ENCODE measurements around the gene CACNA1S. TPM values are rescaled to one million over a fixed set of nuclear protein-coding genes. Genes with fewer than 3 reads are reported as not detected.

CACNA1S gene
- total RNA-seq, 1 donor from 2014 or later = not detected

DNA sequence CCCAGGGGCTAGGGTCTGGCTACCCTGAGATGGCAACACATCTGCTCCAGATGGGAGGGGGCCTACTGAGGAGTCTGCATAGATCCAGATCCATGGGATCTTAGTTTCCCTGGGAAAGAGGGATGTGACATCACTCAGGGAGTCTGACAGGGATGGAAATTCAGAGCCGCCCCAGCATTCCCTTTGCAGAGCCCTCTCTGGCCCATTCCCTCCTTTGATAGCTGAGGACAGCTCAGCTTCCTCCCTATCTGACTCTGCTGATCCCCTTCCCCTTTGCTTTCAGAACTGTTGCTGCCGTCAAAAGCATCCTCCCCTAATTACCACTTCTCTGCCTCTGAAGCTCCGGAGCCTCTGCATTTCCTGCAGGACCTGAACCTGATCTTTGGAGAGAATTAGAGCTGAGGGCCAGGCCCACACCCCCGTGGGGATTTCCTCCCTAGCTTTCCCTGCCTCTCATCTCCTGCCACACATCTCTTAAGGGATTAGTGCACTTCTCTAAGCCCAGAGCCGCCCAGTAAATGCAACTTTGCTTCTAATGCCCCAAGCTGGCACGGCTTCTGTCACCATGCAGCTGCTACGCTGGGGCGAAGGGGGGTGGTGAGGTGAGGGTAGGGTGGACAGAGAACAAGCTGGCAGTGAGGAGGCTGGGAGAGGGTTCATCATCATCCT is 24.3 kb upstream of the CACNA1S start:
- no peak overlapping the region for H3K4me3 ChIP-seq
- DNase-seq = no peak
- H3K9me3 ChIP-seq (replicated peaks) = no peaks in the 10 kb centered on the region
- TF ChIP-seq, protein P1, sequence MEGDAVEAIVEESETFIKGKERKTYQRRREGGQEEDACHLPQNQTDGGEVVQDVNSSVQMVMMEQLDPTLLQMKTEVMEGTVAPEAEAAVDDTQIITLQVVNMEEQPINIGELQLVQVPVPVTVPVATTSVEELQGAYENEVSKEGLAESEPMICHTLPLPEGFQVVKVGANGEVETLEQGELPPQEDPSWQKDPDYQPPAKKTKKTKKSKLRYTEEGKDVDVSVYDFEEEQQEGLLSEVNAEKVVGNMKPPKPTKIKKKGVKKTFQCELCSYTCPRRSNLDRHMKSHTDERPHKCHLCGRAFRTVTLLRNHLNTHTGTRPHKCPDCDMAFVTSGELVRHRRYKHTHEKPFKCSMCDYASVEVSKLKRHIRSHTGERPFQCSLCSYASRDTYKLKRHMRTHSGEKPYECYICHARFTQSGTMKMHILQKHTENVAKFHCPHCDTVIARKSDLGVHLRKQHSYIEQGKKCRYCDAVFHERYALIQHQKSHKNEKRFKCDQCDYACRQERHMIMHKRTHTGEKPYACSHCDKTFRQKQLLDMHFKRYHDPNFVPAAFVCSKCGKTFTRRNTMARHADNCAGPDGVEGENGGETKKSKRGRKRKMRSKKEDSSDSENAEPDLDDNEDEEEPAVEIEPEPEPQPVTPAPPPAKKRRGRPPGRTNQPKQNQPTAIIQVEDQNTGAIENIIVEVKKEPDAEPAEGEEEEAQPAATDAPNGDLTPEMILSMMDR (IDR thresholded peaks at IDR 0.05; ENCODE audit: borderline replicate concordance) = no peak
- H3K4me1 ChIP-seq = peaks cover 14% of the 10 kb centered on the region
- H3K36me3 ChIP-seq = peaks cover 47% of the 10 kb centered on the region
- intact Hi-C loops (cut with micrococcal nuclease) = no loop called here
- H3K27me3 ChIP-seq (ENCODE audit: low read depth) = no peaks in the 10 kb centered on the region
- H3K27ac ChIP-seq (replicated peaks) = no peak overlapping the region

DNA sequence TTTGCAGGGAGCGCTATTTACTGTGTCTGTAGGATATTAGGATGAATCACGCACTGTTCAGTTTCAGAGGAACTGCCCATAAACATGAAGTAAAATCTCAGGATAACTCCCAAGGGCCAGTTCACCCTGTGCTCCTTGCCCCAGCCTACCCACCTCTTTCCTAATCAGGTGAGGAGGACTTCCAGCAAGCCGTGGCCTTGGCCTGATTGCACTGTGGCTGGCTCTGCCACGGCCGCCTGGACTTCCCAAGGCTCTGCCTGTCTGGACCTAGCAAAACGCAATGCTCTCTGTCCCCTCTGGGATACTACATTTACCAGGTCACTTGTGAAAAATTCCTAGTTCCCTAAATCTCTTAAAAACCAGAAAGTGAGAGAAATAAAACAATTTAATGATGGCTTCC is 22.2 kb upstream of the CACNA1S start:
- H3K9me3 ChIP-seq (replicated peaks) = no peaks in the 10 kb centered on the region
- H3K36me3 ChIP-seq = peaks cover 27% of the 10 kb centered on the region
- TF ChIP-seq, protein P1 (IDR thresholded peaks at IDR 0.05; ENCODE audit: borderline replicate concordance) = no peak
- intact Hi-C loops (cut with micrococcal nuclease) = no loop called here
- no peak overlapping the region for H3K27ac ChIP-seq (replicated peaks)
- no peak for DNase-seq
- peaks cover 14% of the 10 kb centered on the region for H3K4me1 ChIP-seq
- no peaks in the 10 kb centered on the region for H3K27me3 ChIP-seq (ENCODE audit: low read depth)
- H3K4me3 ChIP-seq = no peak overlapping the region

DNA sequence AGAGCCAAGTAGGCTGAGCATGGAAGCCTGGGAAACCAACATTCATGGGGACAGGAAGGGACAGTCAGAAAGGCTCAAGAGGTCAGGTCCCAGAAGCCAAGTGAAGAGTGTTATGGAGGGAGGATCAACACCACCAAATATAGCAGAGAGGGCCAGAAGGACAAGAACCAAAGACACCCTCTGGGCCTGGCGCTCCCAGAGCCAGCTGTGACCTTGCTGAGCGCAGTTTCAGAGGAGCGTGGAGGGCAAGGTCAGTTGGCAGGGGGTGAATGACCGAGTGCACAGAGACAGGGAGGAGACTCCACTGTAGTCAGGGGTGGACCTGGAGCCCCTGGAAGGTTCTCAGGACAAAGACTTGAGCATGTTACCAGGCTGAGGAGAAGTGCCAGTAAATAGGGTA is 19.2 kb upstream of the CACNA1S start:
- peaks cover 13% of the 10 kb centered on the region for H3K27me3 ChIP-seq (ENCODE audit: low read depth)
- no peaks in the 10 kb centered on the region for H3K9me3 ChIP-seq (replicated peaks)
- H3K27ac ChIP-seq (replicated peaks) = no peak overlapping the region
- H3K4me1 ChIP-seq = no peaks in the 10 kb centered on the region
- peaks cover 23% of the 10 kb centered on the region for H3K36me3 ChIP-seq
- intact Hi-C loops (cut with micrococcal nuclease) = no loop called here
- no peak overlapping the region for H3K4me3 ChIP-seq
- TF ChIP-seq, protein P1 (IDR thresholded peaks at IDR 0.05; ENCODE audit: borderline replicate concordance) = no peak
- no peak for DNase-seq

DNA sequence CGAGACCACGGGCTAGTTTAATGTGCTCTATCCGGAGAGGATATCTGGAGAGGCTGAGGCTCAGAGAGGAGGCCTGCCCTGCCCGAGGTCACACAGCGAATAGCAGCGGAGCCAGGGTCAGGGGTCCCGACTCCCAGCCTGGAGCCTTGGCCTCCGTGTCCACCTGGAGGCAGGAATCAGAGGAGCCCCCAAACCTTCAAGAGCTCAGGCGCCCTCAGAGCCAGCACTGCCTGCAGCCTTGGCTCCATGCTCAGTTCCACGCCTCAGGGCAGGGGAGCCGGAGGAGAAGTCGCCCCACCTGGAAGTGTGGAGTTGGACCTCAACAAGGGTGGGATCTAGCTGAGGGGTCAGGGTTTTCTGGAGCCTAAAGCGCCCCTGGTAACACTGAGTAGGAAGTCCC is 16.7 kb upstream of the CACNA1S start:
- intact Hi-C loops (cut with micrococcal nuclease) = no loop called here
- H3K4me1 ChIP-seq = no peaks in the 10 kb centered on the region
- H3K4me3 ChIP-seq = no peak overlapping the region
- TF ChIP-seq, protein P1 (IDR thresholded peaks at IDR 0.05; ENCODE audit: borderline replicate concordance) = no peak
- no peaks in the 10 kb centered on the region for H3K9me3 ChIP-seq (replicated peaks)
- H3K27ac ChIP-seq (replicated peaks) = no peak overlapping the region
- DNase-seq = no peak
- H3K27me3 ChIP-seq (ENCODE audit: low read depth) = peaks cover 30% of the 10 kb centered on the region
- peaks cover 1% of the 10 kb centered on the region for H3K36me3 ChIP-seq

DNA sequence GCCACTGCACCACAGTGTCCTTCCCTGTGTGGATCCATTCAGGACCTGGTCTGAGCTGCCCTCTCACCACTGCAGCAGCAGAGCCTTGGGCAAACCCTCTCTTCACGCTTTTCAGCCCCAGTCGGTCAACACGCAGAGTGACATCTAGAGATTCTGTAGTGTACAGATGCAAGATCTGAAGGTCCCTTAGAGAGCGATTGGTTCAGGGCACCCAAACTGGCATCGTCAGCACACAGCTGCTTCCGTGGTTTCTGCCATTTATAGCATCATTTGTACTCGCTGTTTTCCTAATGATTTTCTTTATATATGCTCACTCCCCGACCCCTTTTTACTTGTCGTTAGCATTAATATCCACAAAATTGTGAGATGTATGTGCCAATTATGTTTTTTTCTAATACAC is 16.2 kb upstream of the CACNA1S start:
- DNase-seq = no peak
- no peaks in the 10 kb centered on the region for H3K4me1 ChIP-seq

More for the DNA sequence above, 16.2 kb upstream of the CACNA1S start:
- H3K36me3 ChIP-seq = no peaks in the 10 kb centered on the region
- H3K9me3 ChIP-seq (replicated peaks) = no peaks in the 10 kb centered on the region
- H3K27ac ChIP-seq (replicated peaks) = no peak overlapping the region
- peaks cover 34% of the 10 kb centered on the region for H3K27me3 ChIP-seq (ENCODE audit: low read depth)
- H3K4me3 ChIP-seq = no peak overlapping the region
- TF ChIP-seq, protein P1 (IDR thresholded peaks at IDR 0.05; ENCODE audit: borderline replicate concordance) = no peak
- intact Hi-C loops (cut with micrococcal nuclease) = no loop called here
